ENCODE measurements around the gene CYP27B1. TPM values are rescaled to one million over a fixed set of nuclear protein-coding genes. Genes with fewer than 3 reads are reported as not detected.

Gene CYP27B1
- total and polyA plus RNA-seq, 4 donors: 0.28 to 1.5 (median 0.94) TPM; not detected in 1

DNA sequence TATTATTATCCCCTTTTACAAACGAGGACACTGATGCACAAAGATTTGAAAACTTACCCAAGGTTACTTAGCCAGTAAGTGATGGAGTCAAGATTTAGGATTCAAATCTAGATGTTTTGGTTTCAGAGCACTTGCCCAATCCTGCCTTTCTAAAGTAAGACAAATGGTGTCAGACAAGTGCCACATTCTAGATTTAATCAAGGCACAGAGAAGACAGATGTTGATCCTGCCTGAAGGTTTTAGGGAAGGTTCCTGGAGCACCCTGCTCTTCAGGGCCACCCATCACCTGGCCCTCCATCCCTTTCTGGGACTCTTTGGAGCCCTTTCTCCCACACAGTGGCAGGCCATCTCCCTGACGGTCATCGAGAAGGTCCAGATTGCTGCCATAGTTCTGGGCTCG is 9.1 kb downstream of the CYP27B1 start:
- no peak overlapping the region for H3K4me3 ChIP-seq (ENCODE audit: low read length in 2 of 2)
- H3K36me3 ChIP-seq (ENCODE audit: control insufficient read depth in 1 of 2, insufficient read depth in 2 of 2, low read length in 1 of 2): peaks cover 0 to 2% of the 10 kb centered on the region in 2 donors
- intact Hi-C loops (cut with DNase I): no loop called here
- no peaks in the 10 kb centered on the region for H3K27me3 ChIP-seq (ENCODE audit: control insufficient read depth in 1 of 2, insufficient read depth in 2 of 2, low read length in 1 of 2)
- ATAC-seq (ENCODE audit: low FRiP score) (no peak), DNase-seq (no peak)
- H3K27ac ChIP-seq (ENCODE audit: low read depth in 1 of 2, low read length in 2 of 2): no peak overlapping the region
- H3K4me1 ChIP-seq (ENCODE audit: control insufficient read depth in 1 of 2, insufficient read depth in 2 of 2, low read length in 2 of 2): no peaks in the 10 kb centered on the region
- WGBS, 2 donors: 85 to 91% methylated on average over 4 of the region's 4 CpGs
- no peaks in the 10 kb centered on the region for H3K9me3 ChIP-seq (ENCODE audit: control insufficient read depth, low read length)

DNA sequence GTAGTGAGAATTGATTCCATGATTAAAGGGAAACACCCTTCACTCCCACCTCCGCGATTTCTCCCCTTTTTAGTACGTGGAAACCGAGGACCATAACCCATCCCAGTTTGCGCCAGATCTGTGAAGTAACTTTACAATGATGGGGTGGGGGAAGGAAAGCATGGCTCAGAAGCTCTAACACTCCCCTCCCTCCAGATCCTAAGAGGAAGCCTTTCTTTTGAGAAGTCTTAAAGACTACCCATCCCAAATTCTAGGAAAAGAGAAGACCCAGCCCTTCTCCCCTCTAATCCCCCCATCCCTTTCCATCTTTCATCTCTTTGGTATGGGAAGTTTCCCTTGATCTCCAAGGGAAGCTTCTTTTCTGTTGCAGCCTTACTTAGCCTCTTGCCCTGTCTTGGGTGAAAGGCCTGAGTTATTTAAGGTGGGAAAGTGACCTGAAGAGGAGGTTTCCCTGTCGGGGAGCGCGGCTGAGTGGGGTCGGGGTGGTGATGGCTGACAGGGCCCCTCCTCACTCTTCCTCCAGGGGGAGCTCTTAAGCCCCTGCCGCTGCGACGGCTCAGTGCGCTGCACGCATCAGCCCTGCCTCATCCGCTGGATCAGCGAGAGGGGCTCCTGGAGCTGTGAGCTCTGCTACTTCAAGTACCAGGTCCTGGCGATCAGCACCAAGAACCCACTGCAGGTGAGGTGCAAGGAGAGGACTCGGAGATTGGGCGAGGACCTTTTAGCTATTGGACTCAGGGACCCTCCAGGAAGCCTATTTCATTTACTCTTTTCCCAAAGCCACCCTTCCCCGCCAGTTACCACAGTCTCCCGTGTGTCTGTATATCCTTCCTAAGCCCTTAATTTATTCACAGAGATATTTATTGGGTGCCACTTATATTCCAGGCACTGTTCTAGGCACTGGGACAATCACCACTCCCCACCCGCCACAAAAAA is 10.2 kb downstream of the CYP27B1 start:
- H3K27ac ChIP-seq (ENCODE audit: low read depth in 1 of 2, low read length in 2 of 2): no peak overlapping the region
- intact Hi-C loops (cut with DNase I): no loop called here
- 77 to 78% methylated on average over 22 of the region's 22 CpGs for WGBS, 2 donors
- ATAC-seq (ENCODE audit: low FRiP score) (no peak), DNase-seq (peak; percentile 64 to 81)
- no peaks in the 10 kb centered on the region for H3K27me3 ChIP-seq (ENCODE audit: control insufficient read depth in 1 of 2, insufficient read depth in 2 of 2, low read length in 1 of 2)
- H3K4me1 ChIP-seq (ENCODE audit: control insufficient read depth in 1 of 2, insufficient read depth in 2 of 2, low read length in 2 of 2): no peaks in the 10 kb centered on the region
- H3K4me3 ChIP-seq (ENCODE audit: low read length in 2 of 2): no peak overlapping the region
- H3K36me3 ChIP-seq (ENCODE audit: control insufficient read depth in 1 of 2, insufficient read depth in 2 of 2, low read length in 1 of 2): peaks cover 0 to 2% of the 10 kb centered on the region in 2 donors
- H3K9me3 ChIP-seq (ENCODE audit: control insufficient read depth, low read length): no peaks in the 10 kb centered on the region

DNA sequence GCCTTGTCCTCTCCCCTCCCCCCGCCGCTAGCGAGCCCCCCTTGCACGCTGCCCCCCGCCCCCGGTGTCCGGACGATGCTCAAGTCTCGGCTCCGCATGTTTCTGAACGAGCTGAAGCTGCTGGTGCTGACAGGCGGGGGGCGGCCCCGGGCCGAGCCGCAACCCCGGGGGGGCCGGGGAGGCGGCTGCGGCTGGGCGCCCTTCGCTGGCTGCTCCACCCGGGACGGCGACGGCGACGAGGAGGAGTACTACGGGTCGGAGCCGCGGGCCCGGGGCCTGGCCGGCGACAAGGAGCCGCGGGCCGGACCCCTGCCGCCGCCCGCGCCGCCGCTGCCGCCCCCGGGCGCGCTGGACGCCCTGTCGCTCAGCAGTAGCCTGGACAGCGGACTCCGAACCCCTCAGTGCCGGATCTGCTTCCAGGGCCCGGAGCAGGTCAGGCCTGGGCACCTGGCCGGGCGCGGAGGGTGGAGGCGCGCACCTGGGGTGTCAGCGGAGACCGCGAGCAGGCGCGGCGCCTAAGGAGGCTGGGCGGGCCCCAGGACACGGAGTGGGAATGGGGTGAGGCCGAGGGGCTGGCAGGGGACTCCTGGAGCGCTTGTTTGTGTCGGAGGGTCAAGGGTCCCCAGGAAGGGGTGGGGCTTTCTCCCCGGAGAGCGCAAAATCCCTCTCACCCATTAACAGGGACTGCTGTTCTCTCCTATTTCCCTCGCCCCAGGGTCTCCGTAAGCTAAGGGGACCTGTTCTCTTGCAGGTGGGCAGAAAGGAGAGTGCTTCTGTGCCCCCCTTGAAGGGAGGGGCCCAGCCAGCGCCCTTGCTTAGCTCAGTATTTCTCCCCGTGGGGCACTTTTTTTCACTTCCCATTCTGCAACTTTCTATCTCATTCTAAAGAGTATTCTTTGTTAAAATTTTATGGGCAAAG is 11.2 kb downstream of the CYP27B1 start:
- Histone ChIP-seq H3K27me3 (ENCODE audit: control insufficient read depth in 1 of 2, insufficient read depth in 2 of 2, low read length in 1 of 2) (no peaks in the 10 kb centered on the region), H3K4me1 (ENCODE audit: control insufficient read depth in 1 of 2, insufficient read depth in 2 of 2, low read length in 2 of 2) (peaks cover 0 to 4% of the 10 kb centered on the region in 2 donors), H3K27ac (ENCODE audit: low read depth in 1 of 2, low read length in 2 of 2) (no peak overlapping the region), H3K4me3 (ENCODE audit: low read length in 2 of 2) (peak overlapping the region; percentile 87 to 89), H3K36me3 (ENCODE audit: control insufficient read depth in 1 of 2, insufficient read depth in 2 of 2, low read length in 1 of 2) (peaks cover 0 to 2% of the 10 kb centered on the region in 2 donors), H3K9me3 (ENCODE audit: control insufficient read depth, low read length) (no peaks in the 10 kb centered on the region)
- ATAC-seq (ENCODE audit: low FRiP score): no peak
- intact Hi-C loops (cut with DNase I): no loop called here
- DNase-seq: peak in 1 of 2 donors; percentile 84
- 3% methylated on average over 63 to 76 of the region's 76 CpGs for WGBS, 2 donors

DNA sequence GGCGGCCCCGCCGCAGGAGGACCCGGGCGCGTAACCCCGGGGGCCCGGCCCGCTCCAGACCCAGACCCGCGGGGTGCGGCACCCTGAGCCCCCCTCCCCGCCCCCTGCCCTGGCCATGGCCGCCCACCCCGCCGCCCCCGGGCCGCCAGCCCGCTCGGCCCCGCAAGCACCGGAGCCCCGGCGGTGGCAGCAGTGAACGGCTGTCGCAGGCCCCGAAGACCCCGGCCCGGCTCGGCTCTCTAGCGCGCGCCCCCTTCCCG is 11.8 kb downstream of the CYP27B1 start:
- Histone ChIP-seq H3K36me3 (ENCODE audit: control insufficient read depth in 1 of 2, insufficient read depth in 2 of 2, low read length in 1 of 2) (peaks cover 0 to 2% of the 10 kb centered on the region in 2 donors), H3K4me1 (ENCODE audit: control insufficient read depth in 1 of 2, insufficient read depth in 2 of 2, low read length in 2 of 2) (peaks cover 0 to 4% of the 10 kb centered on the region in 2 donors), H3K9me3 (ENCODE audit: control insufficient read depth, low read length) (no peaks in the 10 kb centered on the region), H3K4me3 (ENCODE audit: low read length in 2 of 2) (peak overlapping the region; percentile 87 to 89), H3K27me3 (ENCODE audit: control insufficient read depth in 1 of 2, insufficient read depth in 2 of 2, low read length in 1 of 2) (no peaks in the 10 kb centered on the region), H3K27ac (ENCODE audit: low read depth in 1 of 2, low read length in 2 of 2) (no peak overlapping the region)
- ATAC-seq (ENCODE audit: low FRiP score): no peak
- DNase-seq: no peak
- 0% methylated on average over 34 of the region's 34 CpGs; no CpG with 5 or more reads in 1 of the 2 donors for WGBS, 2 donors
- intact Hi-C loops (cut with DNase I): no loop called here

DNA sequence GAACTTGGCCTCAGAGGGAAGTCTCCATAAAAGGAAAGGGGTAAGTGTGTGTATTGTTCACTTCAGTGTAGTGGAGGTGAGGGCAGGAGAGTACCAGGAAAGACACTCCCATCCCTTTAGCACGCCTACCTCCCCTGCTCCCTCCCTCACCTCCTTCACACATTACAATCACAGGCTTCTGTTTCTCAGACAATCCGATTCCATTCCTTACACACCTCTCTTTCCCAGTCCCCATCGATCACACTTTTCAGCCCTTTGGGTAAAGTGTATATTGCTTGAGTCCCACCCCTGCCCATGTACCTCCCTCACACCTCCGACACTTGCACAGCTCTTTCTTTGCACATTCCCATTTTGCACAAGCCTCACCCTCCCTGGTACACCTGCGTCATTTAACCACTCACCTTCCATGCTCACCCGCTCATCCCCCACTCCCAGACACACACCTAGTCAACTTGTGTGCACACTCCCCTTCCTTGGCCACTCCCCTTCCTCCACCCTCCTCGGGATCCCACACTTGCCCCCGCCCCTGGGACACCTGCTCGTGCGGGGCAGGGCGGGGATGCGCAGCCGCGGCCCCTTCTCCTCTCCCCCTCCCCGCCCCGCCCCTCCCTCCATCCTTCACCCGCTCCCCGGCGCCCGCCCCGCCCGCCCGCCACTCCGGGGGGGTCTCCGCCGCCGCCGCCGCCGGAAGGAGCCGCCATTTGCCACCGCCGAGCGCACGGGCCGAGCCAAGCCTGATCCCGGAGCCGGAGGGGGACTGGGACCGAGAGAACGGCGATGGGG is 12.3 kb downstream of the CYP27B1 start, which contains the start of gene MARCHF9:
Gene MARCHF9, plus strand, starts transcription at position 693 of the 783 bp plus-strand sequence. CDS start 426 bp downstream, outside the sequence.
- Histone ChIP-seq H3K9me3 (ENCODE audit: control insufficient read depth, low read length) (no peaks in the 10 kb centered on the region), H3K4me3 (ENCODE audit: low read length in 2 of 2) (peak within 1 kb of the TSS; percentile 87 to 89), H3K4me1 (ENCODE audit: control insufficient read depth in 1 of 2, insufficient read depth in 2 of 2, low read length in 2 of 2) (peaks cover 0 to 4% of the 10 kb centered on the region in 2 donors), H3K36me3 (ENCODE audit: control insufficient read depth in 1 of 2, insufficient read depth in 2 of 2, low read length in 1 of 2) (peaks cover 0 to 2% of the 10 kb centered on the region in 2 donors), H3K27ac (ENCODE audit: low read depth in 1 of 2, low read length in 2 of 2) (no peak within 1 kb of the TSS), H3K27me3 (ENCODE audit: control insufficient read depth in 1 of 2, insufficient read depth in 2 of 2, low read length in 1 of 2) (no peaks in the 10 kb centered on the region)
- no peak for ATAC-seq (ENCODE audit: low FRiP score)
- intact Hi-C loops (cut with DNase I): no loop called here
- DNase-seq: peak; percentile 75 to 82
- 1 to 5% methylated on average over 15 to 41 of the region's 41 CpGs for WGBS, 2 donors

GRCh38 chr12:57753756-57754337 is 13.0 kb downstream of the CYP27B1 start:
- Histone ChIP-seq H3K27ac (ENCODE audit: low read depth in 1 of 2, low read length in 2 of 2) (no peak overlapping the region), H3K4me1 (ENCODE audit: control insufficient read depth in 1 of 2, insufficient read depth in 2 of 2, low read length in 2 of 2) (peaks cover 0 to 4% of the 10 kb centered on the region in 2 donors), H3K36me3 (ENCODE audit: control insufficient read depth in 1 of 2, insufficient read depth in 2 of 2, low read length in 1 of 2) (peaks cover 0 to 4% of the 10 kb centered on the region in 2 donors), H3K4me3 (ENCODE audit: low read length in 2 of 2) (no peak overlapping the region), H3K27me3 (ENCODE audit: control insufficient read depth in 1 of 2, insufficient read depth in 2 of 2, low read length in 1 of 2) (no peaks in the 10 kb centered on the region), H3K9me3 (ENCODE audit: control insufficient read depth, low read length) (no peaks in the 10 kb centered on the region)
- no peak for ATAC-seq (ENCODE audit: low FRiP score)
- intact Hi-C loops (cut with DNase I): no loop called here
- 13 to 18% methylated on average over 1 of the region's 1 CpG for WGBS, 2 donors
- no peak for DNase-seq

DNA sequence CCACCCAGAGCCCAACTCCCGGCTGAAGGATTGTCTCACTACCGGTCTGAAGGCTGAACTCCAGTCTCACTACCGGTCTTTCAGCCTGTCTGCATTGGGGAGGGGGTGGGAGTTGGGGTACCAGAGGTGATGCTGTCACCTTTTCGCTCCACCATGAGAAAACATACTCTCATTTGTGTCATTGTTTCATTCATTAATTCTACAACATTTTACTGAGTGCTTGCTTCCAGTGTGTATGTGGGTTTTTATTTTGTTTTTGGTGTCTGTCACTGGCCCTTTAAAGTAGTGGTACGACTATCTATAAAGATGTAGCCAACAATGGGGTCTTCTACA is 14.2 kb downstream of the CYP27B1 start:
- ATAC-seq (ENCODE audit: low FRiP score) (no peak), DNase-seq (no peak)
- H3K36me3 ChIP-seq (ENCODE audit: control insufficient read depth in 1 of 2, insufficient read depth in 2 of 2, low read length in 1 of 2): peaks cover 0 to 2% of the 10 kb centered on the region in 2 donors
- H3K4me1 ChIP-seq (ENCODE audit: control insufficient read depth in 1 of 2, insufficient read depth in 2 of 2, low read length in 2 of 2): peaks cover 0 to 4% of the 10 kb centered on the region in 2 donors
- H3K9me3 ChIP-seq (ENCODE audit: control insufficient read depth, low read length): no peaks in the 10 kb centered on the region
- no peak overlapping the region for H3K4me3 ChIP-seq (ENCODE audit: low read length in 2 of 2)
- H3K27me3 ChIP-seq (ENCODE audit: control insufficient read depth in 1 of 2, insufficient read depth in 2 of 2, low read length in 1 of 2): no peaks in the 10 kb centered on the region
- no peak overlapping the region for H3K27ac ChIP-seq (ENCODE audit: low read depth in 1 of 2, low read length in 2 of 2)
- intact Hi-C loops (cut with DNase I): no loop called here
- WGBS, 2 donors: 4 to 5% methylated on average over 4 to 5 of the region's 5 CpGs
